Suprapubic skin (tissue), 4 donors: ENCODE results near the gene KANSL2.
"Not testable (repeated sequence)": the region's sequence is repeated elsewhere in the genome, so short reads cannot be mapped to it uniquely, and the experiment has no call there.

Source experiments
- CTCF ChIP-seq, 2 donors: fragments of 200-600 bp in 1 of 2; fragments of 450-650 bp in 1 of 2; sonication (generic) in 1 of 2; IDR thresholded peaks; one replicate each; pipeline ENCODE4 v1.5.1; 2016 to 2019; ENCODE audit warnings: antibody characterized with exemption in 2 of 2, mild to moderate bottlenecking in 1 of 2, moderate library complexity in 1 of 2
- EP300 ChIP-seq: sonication (generic); formaldehyde crosslinking; IDR thresholded peaks from one replicate; pipeline ENCODE4 v1.6.1; 2017; ENCODE audit warnings: antibody characterized with exemption
- POLR2A ChIP-seq, 2 donors: fragments of 450-650 bp; IDR thresholded peaks; one replicate each; pipeline ENCODE4 v1.6.1; 2017; ENCODE audit warnings: antibody characterized with exemption in 2 of 2, mild to moderate bottlenecking in 2 of 2, moderate library complexity in 2 of 2
- POLR2AphosphoS5 ChIP-seq, 3 donors: sonication (generic); formaldehyde crosslinking; IDR thresholded peaks; one replicate each; pipeline ENCODE4 v1.6.1; 2017; ENCODE audit warnings: antibody characterized with exemption in 3 of 3

GRCh38 chr12:48641752-48642555 lies 40.1 kb downstream of the KANSL2 start:
- TF ChIP-seq CTCF (IDR thresholded peaks at IDR 0.05); EP300; POLR2AphosphoS5 (IDR thresholded peaks at IDR 0.05); POLR2A (IDR thresholded peaks at IDR 0.05): not testable (repeated sequence)
